SK-N-MC (cell line): Measurements from ENCODE around the gene PCNX4.

ENCODE experiments used
- FOXP2 ChIP-seq: optimal IDR thresholded peaks from 2 replicates; pipeline ENCODE3; 2011; ENCODE audit warnings: mild to moderate bottlenecking, moderate library complexity; ENCODE audit not compliant: insufficient read depth; ENCODE audit errors: extremely low read length, control extremely low read depth
- POLR2AphosphoS5 ChIP-seq: IDR thresholded peaks from 2 replicates; pipeline ENCODE4 v1.6.1; 2012; ENCODE audit warnings: mild to moderate bottlenecking, low read depth, low read length, borderline replicate concordance

GRCh38 chr14:60178164-60178563, 86.4 kb downstream of the PCNX4 start:
- no peak for TF ChIP-seq POLR2AphosphoS5
- TF ChIP-seq FOXP2 = no peak
